ENCODE data around the gene TCF25.
"Not testable (repeated sequence)": the region's sequence is repeated elsewhere in the genome, so short reads cannot be mapped to it uniquely, and the experiment has no call there.

TCF25 gene

GRCh38 chr16:89920723-89921122 is 47.3 kb downstream of the TCF25 start:
- DNase-seq (ENCODE audit: low read depth in 3 of 3) = no peak

GRCh38 chr16:89921131-89921701 is 47.8 kb downstream of the TCF25 start:
- no peak for DNase-seq (ENCODE audit: low read depth in 3 of 3)

GRCh38 chr16:89921702-89922476 is 48.5 kb downstream of the TCF25 start:
- DNase-seq (ENCODE audit: low read depth in 3 of 3) = no peak

- no peak for DNase-seq (ENCODE audit: low read depth in 3 of 3)
These were observed 49.1 kb downstream of the TCF25 start for GRCh38 chr16:89922477-89922883.

GRCh38 chr16:89922884-89923639 is 49.7 kb downstream of the TCF25 start, which contains the start of gene TUBB3:
Gene TUBB3 (plus strand): TSS chr16:89923342. CDS start chr16:89923402, 60 bp downstream.
- DNase-seq (ENCODE audit: low read depth in 3 of 3) = peak in 1 of 3 donors; percentile 45

GRCh38 chr16:89923640-89924296 is 50.4 kb downstream of the TCF25 start:
- DNase-seq (ENCODE audit: low read depth in 3 of 3) = no peak

GRCh38 chr16:89924297-89924924 is 51.0 kb downstream of the TCF25 start:
- no peak for DNase-seq (ENCODE audit: low read depth in 3 of 3)

- DNase-seq (ENCODE audit: low read depth in 3 of 3) = no peak
These were observed 51.5 kb downstream of the TCF25 start for GRCh38 chr16:89924925-89925307.

- no peak for DNase-seq (ENCODE audit: low read depth in 3 of 3)
These were observed 52.2 kb downstream of the TCF25 start for GRCh38 chr16:89925596-89926079.

GRCh38 chr16:89931305-89931896 is 58.0 kb downstream of the TCF25 start:
- no peak for DNase-seq (ENCODE audit: low read depth in 3 of 3)

- no peak for DNase-seq (ENCODE audit: low read depth in 3 of 3)
These were observed 58.6 kb downstream of the TCF25 start for GRCh38 chr16:89931964-89932363.

- DNase-seq (ENCODE audit: low read depth in 3 of 3) = not testable (repeated sequence)
These were observed 60.6 kb downstream of the TCF25 start for GRCh38 chr16:89934019-89934418.

GRCh38 chr16:89934611-89935553 is 61.5 kb downstream of the TCF25 start:
- no peak for DNase-seq (ENCODE audit: low read depth in 3 of 3)

- not testable (repeated sequence) for DNase-seq (ENCODE audit: low read depth in 3 of 3)
These were observed 62.2 kb downstream of the TCF25 start for GRCh38 chr16:89935620-89936019.

- DNase-seq (ENCODE audit: low read depth in 3 of 3) = no peak
These were observed 62.6 kb downstream of the TCF25 start for GRCh38 chr16:89936034-89936433.

- no peak for DNase-seq (ENCODE audit: low read depth in 3 of 3)
These were observed 63.1 kb downstream of the TCF25 start for GRCh38 chr16:89936508-89936907.

GRCh38 chr16:89936981-89937380 is 63.6 kb downstream of the TCF25 start:
- DNase-seq (ENCODE audit: low read depth in 3 of 3) = no peak

GRCh38 chr16:89938175-89938885 is 64.9 kb downstream of the TCF25 start:
- DNase-seq (ENCODE audit: low read depth in 3 of 3) = no peak

- no peak for DNase-seq (ENCODE audit: low read depth in 3 of 3)
These were observed 71.4 kb downstream of the TCF25 start for GRCh38 chr16:89944773-89945172.

Measured in stimulated activated CD4-positive, alpha-beta T cell treated with anti-CD3 and anti-CD28 coated beads, TNF-alpha, amount 100 ng/mL, for 48 hours (primary cell).